Smooth muscle cell (in vitro differentiated cells): ENCODE data around the gene STK32A. TPM values are rescaled to one million over a fixed set of nuclear protein-coding genes. Genes with fewer than 3 reads are reported as not detected.
A peak's percentile ranks its signal among the peaks of the same experiment; 100 is the strongest.

Source experiments
- DNase-seq: peaks from one replicate; lab custom pipeline; 2025; ENCODE audit not compliant: unreplicated experiment; lab: John Stamatoyannopoulos, UW
- H2AFZ ChIP-seq: fragments of 200-600 bp; sonication (generic); 2 replicates; pipeline ENCODE4 v1.6.0; 2016; ENCODE audit warnings: antibody characterized with exemption, low read depth, mild to moderate bottlenecking
- H3F3A ChIP-seq: fragments of 200-600 bp; sonication (generic); 2 replicates; pipeline ENCODE4 v1.6.0; 2017; ENCODE audit warnings: antibody characterized with exemption, low read depth
- H3K27ac ChIP-seq: fragments of 200-600 bp; sonication (generic); 2 replicates; pipeline ENCODE4 v1.5.1; 2016; ENCODE audit warnings: low read depth, mild to moderate bottlenecking
- H3K27me3 ChIP-seq: fragments of 200-600 bp; sonication (generic); 2 replicates; pipeline ENCODE4 v1.6.1; 2016; ENCODE audit warnings: low read depth, mild to moderate bottlenecking
- H3K36me3 ChIP-seq: fragments of 200-600 bp; sonication (generic); 2 replicates; pipeline ENCODE4 v1.5.1; 2016; ENCODE audit warnings: low read depth
- H3K4me1 ChIP-seq: fragments of 200-600 bp; sonication (generic); 2 replicates; pipeline ENCODE4 v1.5.1; 2016; ENCODE audit warnings: low read depth
- H3K4me2 ChIP-seq: fragments of 200-600 bp; sonication (generic); 2 replicates; pipeline ENCODE4 v1.6.0; 2016; ENCODE audit warnings: mild to moderate bottlenecking
- H3K4me3 ChIP-seq: fragments of 200-600 bp; sonication (generic); 2 replicates; pipeline ENCODE4 v1.5.1; 2016; ENCODE audit warnings: mild to moderate bottlenecking
- H3K79me2 ChIP-seq: fragments of 200-600 bp; sonication (generic); 2 replicates; pipeline ENCODE4 v1.6.0; 2016; ENCODE audit warnings: low read depth, mild to moderate bottlenecking
- H3K9ac ChIP-seq: fragments of 200-600 bp; sonication (generic); 2 replicates; pipeline ENCODE4 v1.6.0; 2016; ENCODE audit warnings: low read depth
- H3K9me3 ChIP-seq: fragments of 200-600 bp; sonication (generic); replicated peaks from 2 replicates; pipeline ENCODE4 v1.5.1; 2016; ENCODE audit warnings: low read depth
- H4K20me1 ChIP-seq: fragments of 200-600 bp; sonication (generic); 2 replicates; pipeline ENCODE4 v1.6.0; 2016; ENCODE audit warnings: low read depth
- CTCF ChIP-seq: fragments of 200-600 bp; sonication (generic); IDR thresholded peaks from 2 replicates; pipeline ENCODE4 v1.5.1; 2017; ENCODE audit warnings: borderline replicate concordance, mild to moderate bottlenecking, antibody characterized with exemption; ENCODE audit not compliant: insufficient read depth, poor library complexity, severe bottlenecking
- WGBS: methylation state at CpG from one replicate; pipeline ENCODE4 v1.1.7; 2016; ENCODE audit warnings: low lambda C conversion rate; 5-methylcytosine and 5-hydroxymethylcytosine counted together
- polyA plus RNA-seq: library from polyadenylated mRNA; unstranded; fragments of >200 nt; fragmentation: Nextera tagmentation; extraction: Ambion mirVana; gene quantifications from 2 replicates; pipeline ENCODE4 v1.2.1, GENCODE V29; 2016
- total RNA-seq: library from RNA; depleted of rRNA; stranded (reverse); fragments of >200 nt; gene quantifications from 2 replicates; pipeline ENCODE4 v1.2.3, GENCODE V29; 2014

STK32A gene
- total and polyA plus RNA-seq, 2 experiments from 2014 or later = 0.21 to 1.1 TPM

- H3K79me2 ChIP-seq = no peaks in the 10 kb centered on the region
These were observed 176.8 kb downstream of the STK32A start for GRCh38 chr5:147411359-147412319.

GRCh38 chr5:147412561-147412960 lies 177.7 kb downstream of the STK32A start:
- WGBS = 98% methylated on average over 2 of the region's 2 CpGs
- Histone ChIP-seq H3K79me2 (no peaks in the 10 kb centered on the region), H3K4me3 (no peak overlapping the region), H3K36me3 (no peaks in the 10 kb centered on the region), H3K4me1 (peaks cover 17% of the 10 kb centered on the region), H3K9me3 (no peaks in the 10 kb centered on the region), H4K20me1 (no peaks in the 10 kb centered on the region), H3F3A (peaks cover 8% of the 10 kb centered on the region), H3K4me2 (no peak overlapping the region), H2AFZ (no peak overlapping the region), H3K27ac (no peak overlapping the region), H3K9ac (no peak overlapping the region), H3K27me3 (no peaks in the 10 kb centered on the region)
- DNase-seq = no peak
- no peak for TF ChIP-seq CTCF

More at GRCh38 chr5:147411359-147412319, 176.8 kb downstream of the STK32A start:
- no peak for DNase-seq
- Histone ChIP-seq H3K9me3 (no peaks in the 10 kb centered on the region), H4K20me1 (no peaks in the 10 kb centered on the region), H3F3A (peaks cover 8% of the 10 kb centered on the region), H3K4me3 (no peak overlapping the region), H3K4me2 (no peak overlapping the region), H2AFZ (no peak overlapping the region), H3K27ac (peak overlapping the region; percentile 50), H3K4me1 (peaks cover 8% of the 10 kb centered on the region), H3K27me3 (no peaks in the 10 kb centered on the region), H3K9ac (no peak overlapping the region), H3K36me3 (no peaks in the 10 kb centered on the region)
- TF ChIP-seq CTCF = no peak
- 89% methylated on average over 8 of the region's 8 CpGs for WGBS

GRCh38 chr5:147413266-147413665 lies 178.4 kb downstream of the STK32A start:
- WGBS = 55% methylated on average over 3 of the region's 3 CpGs
- Histone ChIP-seq H3K27me3 (no peaks in the 10 kb centered on the region), H3K4me1 (peaks cover 22% of the 10 kb centered on the region), H3K9ac (no peak overlapping the region), H3K9me3 (no peaks in the 10 kb centered on the region), H3K4me2 (no peak overlapping the region), H4K20me1 (peaks cover 4% of the 10 kb centered on the region), H3F3A (peaks cover 5% of the 10 kb centered on the region), H3K4me3 (no peak overlapping the region), H3K79me2 (no peaks in the 10 kb centered on the region), H2AFZ (no peak overlapping the region), H3K36me3 (no peaks in the 10 kb centered on the region), H3K27ac (no peak overlapping the region)
- TF ChIP-seq CTCF = no peak
- no peak for DNase-seq

- H3K9me3 ChIP-seq = no peaks in the 10 kb centered on the region
- no peaks in the 10 kb centered on the region for H3K27me3 ChIP-seq
- peaks cover 4% of the 10 kb centered on the region for H4K20me1 ChIP-seq
- no peak overlapping the region for H3K4me2 ChIP-seq
- H3K27ac ChIP-seq = peak overlapping the region; percentile 59
- H3K36me3 ChIP-seq = no peaks in the 10 kb centered on the region
- no peak for DNase-seq
- no peak for TF ChIP-seq CTCF
- H3K79me2 ChIP-seq = peaks cover 17% of the 10 kb centered on the region
- 87% methylated on average over 3 of the region's 3 CpGs for WGBS
- H2AFZ ChIP-seq = no peak overlapping the region
- peaks cover 23% of the 10 kb centered on the region for H3K4me1 ChIP-seq
- H3K9ac ChIP-seq = no peak overlapping the region
- H3F3A ChIP-seq = peaks cover 5% of the 10 kb centered on the region
- no peak overlapping the region for H3K4me3 ChIP-seq
These were observed 180.8 kb downstream of the STK32A start for GRCh38 chr5:147415651-147416050.
